GM18858 (cell line): Measurements from ENCODE around the gene NKAIN1.
"Not testable (repeated sequence)": the region's sequence is repeated elsewhere in the genome, so short reads cannot be mapped to it uniquely, and the experiment has no call there.

Source experiments
- ATAC-seq: cut with Tn5 transposase; IDR thresholded peaks from one replicate; pipeline ENCODE4 v1.9.1; 2021; ENCODE audit not compliant: unreplicated experiment

The NKAIN1 gene

DNA sequence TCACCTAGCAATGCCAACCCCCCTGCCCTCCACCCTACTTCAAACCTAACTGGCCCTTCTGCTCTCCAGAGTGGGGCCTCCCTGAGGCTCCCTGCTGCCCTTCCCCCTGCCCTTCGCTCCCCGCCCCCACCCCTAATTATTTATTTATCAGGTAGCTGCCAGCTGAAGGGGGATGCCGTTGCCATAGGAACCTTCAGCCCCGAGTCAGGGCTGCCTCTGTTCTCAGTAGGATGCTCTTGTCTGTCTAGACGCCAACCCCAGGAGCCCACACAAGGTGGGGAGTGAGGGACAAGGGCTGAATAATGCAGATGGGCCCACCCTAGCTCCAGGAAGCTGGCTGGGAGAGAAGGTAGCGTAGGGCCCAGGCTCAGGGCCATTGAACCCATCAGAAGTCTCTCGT lies 41.1 kb downstream of the NKAIN1 start:
- ATAC-seq, result no peak

DNA sequence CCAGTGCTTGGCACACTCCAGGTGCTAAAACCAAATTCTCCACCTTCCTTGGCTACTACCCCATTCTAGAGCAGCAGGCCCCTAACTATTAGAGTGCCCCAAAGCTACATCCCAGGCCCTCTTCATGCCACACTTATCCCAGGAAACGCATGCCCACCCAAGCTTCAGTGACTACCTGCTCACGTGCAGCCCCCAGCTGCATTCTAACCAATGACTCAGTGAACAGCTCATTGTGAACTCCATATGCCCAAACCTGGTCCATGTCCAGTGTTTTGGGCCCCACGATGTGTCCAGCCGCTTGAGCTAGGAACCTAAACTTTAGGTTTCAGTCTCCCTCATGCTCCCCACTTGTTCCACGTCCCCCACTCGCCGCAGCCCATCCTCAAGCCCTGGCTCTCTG lies 41.5 kb downstream of the NKAIN1 start:
- no peak for ATAC-seq

DNA sequence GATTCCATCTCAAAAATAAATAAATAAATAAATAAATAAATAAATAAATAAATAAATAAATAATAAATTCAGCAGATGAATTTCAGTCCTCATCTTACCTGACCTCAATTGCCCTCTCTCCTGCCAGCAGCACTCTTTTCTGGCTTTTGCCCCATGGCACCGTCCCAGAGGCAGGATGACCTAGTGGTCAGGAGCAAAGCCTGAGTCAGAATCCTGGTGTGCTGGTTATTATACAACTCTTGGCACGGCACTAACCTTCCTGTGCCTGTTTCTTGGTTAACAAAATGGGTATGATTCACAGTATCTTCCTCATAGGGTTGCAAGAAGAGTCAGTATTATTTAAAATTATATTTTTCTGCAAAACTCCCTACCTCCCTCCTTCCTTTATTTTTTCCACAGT lies 43.0 kb downstream of the NKAIN1 start:
- ATAC-seq, result no peak

GRCh38 chr1:31195267-31195666 lies 44.4 kb downstream of the NKAIN1 start:
- ATAC-seq, result not testable (repeated sequence)

DNA sequence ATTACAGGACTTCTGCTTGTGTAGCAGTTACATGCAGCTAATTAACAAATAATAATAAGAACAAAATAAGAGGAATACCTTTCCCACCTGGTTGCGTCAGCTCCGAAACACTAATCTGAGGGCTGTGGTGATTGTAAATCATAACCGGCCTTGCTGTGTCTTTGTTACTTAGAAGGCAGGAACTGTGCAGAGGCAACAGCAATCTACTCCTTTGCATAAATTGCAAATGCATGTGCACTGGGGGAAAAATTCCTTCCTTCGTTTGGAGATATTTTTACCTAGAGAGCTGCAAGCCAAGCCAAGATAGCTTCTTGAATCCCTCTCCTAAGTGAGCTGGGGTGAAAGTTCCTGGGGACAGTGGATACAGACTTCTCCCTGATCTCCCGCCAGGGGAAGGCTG lies 46.0 kb downstream of the NKAIN1 start:
- no peak for ATAC-seq

GRCh38 chr1:31191281-31191680 lies 48.4 kb downstream of the NKAIN1 start:
- no peak for ATAC-seq

DNA sequence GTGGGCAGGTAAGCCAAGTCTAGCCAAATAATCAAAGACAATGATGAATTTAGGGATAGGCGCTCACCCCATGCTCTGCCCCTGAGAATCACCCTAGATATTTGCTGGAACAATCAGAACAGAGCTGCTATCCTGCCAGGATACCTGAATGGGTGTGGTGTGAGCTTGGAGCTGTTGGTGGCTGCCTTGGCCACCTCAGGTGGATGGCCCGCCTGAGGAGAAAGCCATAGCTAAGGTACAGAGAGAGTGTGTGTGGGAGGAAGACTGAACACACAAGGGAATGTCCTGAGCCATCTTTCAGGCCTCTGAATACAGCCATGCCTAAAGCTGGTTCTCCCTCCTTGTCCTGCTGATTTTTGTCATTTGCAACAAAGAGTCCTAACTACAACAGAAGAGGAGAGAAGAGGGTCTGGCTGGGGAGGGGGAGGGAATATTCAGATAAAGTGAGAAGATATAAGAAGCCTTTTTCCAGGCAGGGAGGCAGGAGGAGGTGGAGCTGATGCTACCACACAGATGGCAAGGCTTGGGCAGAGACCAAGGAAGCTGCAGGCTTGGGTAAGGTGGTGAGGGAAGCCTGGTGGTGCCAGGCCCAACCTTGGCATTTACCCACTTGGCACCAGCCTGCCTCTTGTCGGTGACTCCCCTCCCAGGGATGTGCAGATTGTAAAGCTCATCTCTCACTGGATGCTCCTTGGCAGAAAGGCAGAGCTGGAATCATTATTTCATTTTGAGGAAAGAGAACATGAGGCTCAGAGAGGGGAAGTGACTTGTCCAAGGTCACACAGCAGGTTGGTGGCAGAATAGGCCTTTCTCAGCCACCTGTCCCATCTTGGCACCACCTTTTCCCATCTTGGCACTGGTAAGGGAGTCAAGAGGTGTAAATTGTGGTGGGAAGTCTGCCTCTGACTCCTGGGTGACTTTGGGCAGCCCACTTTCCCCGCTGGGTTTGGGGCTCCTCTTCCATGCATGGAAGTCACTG lies 49.7 kb downstream of the NKAIN1 start:
- no peak for ATAC-seq

DNA sequence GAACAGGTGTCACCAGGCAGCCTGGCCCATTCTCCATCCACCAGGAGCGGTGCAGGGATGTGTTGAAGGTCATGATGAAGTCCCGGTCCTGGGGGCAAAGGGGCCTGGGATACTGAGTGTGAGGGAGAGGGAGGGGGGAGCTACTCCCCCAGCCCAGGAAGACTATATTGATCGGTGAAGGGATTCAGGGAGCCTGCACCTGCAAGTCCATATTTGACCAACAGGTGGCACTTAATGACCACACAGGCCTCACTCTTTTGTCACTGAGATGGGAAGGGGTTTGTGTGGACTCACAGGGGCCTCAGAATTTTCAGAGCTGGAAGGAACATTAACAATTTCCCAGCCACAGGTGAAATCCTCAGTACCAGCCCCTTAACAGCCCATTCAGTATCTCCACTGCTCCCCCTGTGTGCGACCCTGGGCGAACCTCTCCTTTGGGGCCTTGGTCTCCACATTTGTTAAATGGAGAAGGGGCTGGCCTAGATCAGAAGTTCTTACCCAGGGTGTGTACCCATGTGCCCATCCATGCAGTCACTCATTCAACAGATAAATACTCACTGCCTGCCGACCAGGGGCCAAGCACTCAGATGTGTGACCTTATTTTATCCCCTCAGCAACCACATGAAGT lies 55.6 kb downstream of the NKAIN1 start:
- no peak for ATAC-seq

- ATAC-seq, result no peak
These were observed 56.6 kb downstream of the NKAIN1 start for GRCh38 chr1:31183126-31183525.

GRCh38 chr1:31182352-31182751 lies 57.3 kb downstream of the NKAIN1 start:
- ATAC-seq, result no peak

GRCh38 chr1:31181515-31182343 lies 58.0 kb downstream of the NKAIN1 start:
- no peak for ATAC-seq

DNA sequence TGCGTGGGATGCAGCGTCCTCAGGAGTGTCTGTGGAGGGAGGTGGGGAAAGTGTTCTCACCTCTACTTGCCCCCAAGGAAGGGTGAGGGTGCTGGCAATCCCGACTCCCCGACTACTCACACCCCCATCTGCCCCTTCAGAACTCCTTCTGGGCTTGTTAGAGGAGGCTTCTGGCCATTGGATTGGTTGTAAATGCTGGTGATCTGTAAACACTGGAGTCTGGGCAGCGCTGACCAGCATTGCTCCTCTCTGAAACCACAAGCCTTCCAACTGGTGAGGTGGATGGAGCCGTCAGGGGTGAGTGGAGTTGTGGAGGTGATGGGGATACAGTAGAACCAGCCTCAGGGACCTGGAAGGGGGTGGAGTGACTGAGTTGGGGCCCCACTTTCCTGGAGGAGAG lies 59.3 kb downstream of the NKAIN1 start:
- ATAC-seq, result no peak

- ATAC-seq, result not testable (repeated sequence)
These were observed 63.4 kb downstream of the NKAIN1 start for GRCh38 chr1:31176291-31176690.

- ATAC-seq, result no peak
These were observed 69.3 kb downstream of the NKAIN1 start for GRCh38 chr1:31170486-31170735.

GRCh38 chr1:31166462-31166861 lies 73.2 kb downstream of the NKAIN1 start:
- ATAC-seq, result no peak

- ATAC-seq, result no peak
These were observed 75.4 kb downstream of the NKAIN1 start for GRCh38 chr1:31164291-31164690.

DNA sequence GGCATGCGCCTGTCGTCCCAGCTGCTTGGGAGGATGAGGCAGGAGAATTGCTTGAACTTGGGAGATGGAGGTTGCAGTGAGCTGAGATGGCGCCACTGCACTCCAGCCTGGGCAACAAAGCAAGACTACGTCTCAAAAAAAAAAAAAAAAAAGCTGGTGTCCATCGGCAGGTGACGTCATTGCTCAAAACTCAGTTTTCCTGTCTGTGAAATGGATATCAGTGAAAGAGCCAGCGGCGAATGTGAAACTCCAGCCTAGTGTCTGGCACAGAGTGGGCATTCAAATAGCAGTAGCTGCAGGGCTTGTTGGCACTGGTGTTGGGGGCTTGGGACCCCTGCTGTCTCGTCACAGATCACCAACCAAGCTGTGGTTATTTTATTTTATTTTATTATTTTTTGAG lies 75.8 kb downstream of the NKAIN1 start:
- ATAC-seq, result no peak

DNA sequence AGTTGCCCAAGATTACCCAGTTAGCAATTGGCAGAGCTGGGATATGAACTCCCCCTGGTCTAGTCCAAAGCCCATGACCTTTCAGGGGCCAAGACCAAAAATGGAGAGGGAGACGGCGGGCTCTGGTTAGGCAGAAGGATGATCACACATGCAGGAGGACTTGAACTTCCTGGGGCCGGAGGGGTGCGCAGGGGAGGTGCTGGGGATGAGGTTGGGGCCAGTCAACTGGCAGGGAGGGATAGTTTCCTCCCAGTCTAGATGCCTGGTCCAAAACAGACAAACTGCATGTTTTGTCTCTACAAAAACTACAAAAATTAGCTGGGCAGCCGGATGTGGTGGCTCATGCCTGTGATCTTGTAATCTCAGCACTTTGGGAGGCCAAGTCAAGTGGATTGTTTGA lies 78.1 kb downstream of the NKAIN1 start:
- no peak for ATAC-seq

GRCh38 chr1:31159869-31160611 lies 79.6 kb downstream of the NKAIN1 start:
- no peak for ATAC-seq

DNA sequence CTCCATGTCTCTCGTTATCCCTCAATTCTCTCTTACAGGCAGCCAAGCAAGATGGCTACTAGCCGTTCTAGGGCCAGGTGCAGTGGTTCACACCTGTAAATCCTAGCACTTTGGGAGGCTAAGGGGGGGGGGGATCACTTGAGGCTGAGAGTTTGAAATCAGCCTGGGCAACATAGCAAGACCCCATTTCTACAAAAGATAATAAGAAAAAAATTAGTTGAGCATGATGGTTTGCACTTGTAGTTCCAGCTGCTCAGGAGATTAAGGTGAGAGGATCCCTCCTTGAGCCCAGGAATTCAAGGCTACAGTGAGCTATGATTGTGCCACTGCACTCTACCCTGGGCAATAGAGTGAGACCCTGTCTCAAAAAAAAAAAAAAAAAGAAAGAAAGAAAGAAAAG lies 80.4 kb downstream of the NKAIN1 start:
- no peak for ATAC-seq

- no peak for ATAC-seq
These were observed 84.4 kb downstream of the NKAIN1 start for GRCh38 chr1:31155216-31155806.
